Adipose tissue (tissue), 3 donors: ENCODE measurements around the gene B3GALT2. TPM values are rescaled to one million over a fixed set of nuclear protein-coding genes. Genes with fewer than 3 reads are reported as not detected.
"Not testable (repeated sequence)": the region's sequence is repeated elsewhere in the genome, so short reads cannot be mapped to it uniquely, and the experiment has no call there.

Experiments used
- H3K27ac ChIP-seq: one replicate; pipeline ENCODE4 v1.5.1; 2013; ENCODE audit warnings: low read depth, low read length
- WGBS, 3 donors: extraction: QIAGEN DNeasy Blood & Tissue Kit; methylation state at CpG; one replicate each; pipeline ENCODE4 v1.1.7; 2013; 5-methylcytosine and 5-hydroxymethylcytosine counted together
- polyA plus RNA-seq, 3 donors: library from polyadenylated mRNA; stranded (reverse); fragments of 200-250 nt; gene quantifications; one replicate each; pipeline ENCODE4 v1.2.3, GENCODE V29; 2013
- donor health status: healthy with polysubstance abuse.
- donor health status: Bipolar disorder and iron deficiency.
- donor health status: healthy.

The B3GALT2 gene
- polyA plus RNA-seq, result under 1 TPM; 0.13 to 0.79 (median 0.13) TPM

GRCh38 chr1:193185901-193186731 lies at the start of gene B3GALT2:
Gene B3GALT2 (minus strand): TSS chr1:193186613. CDS start chr1:193181562, 5,051 bp downstream.
- WGBS, 3 donors, result 26 to 46% (median 41%) methylated on average over 13 of the region's 13 CpGs
- no peak within 1 kb of the TSS for H3K27ac ChIP-seq

- no peak overlapping the region for H3K27ac ChIP-seq
- WGBS, 3 donors, result 42 to 83% (median 45%) methylated on average over 1 of the region's 1 CpG
Measured at GRCh38 chr1:193234530-193234929, 48.1 kb upstream of the B3GALT2 start.

GRCh38 chr1:193231146-193231545 lies 44.7 kb upstream of the B3GALT2 start:
- H3K27ac ChIP-seq, result not testable (repeated sequence)

- 80 to 89% (median 87%) methylated on average over 3 of the region's 3 CpGs for WGBS, 3 donors
- no peak overlapping the region for H3K27ac ChIP-seq
Measured at GRCh38 chr1:193229136-193229535, 42.7 kb upstream of the B3GALT2 start.

- WGBS, 3 donors, result 75 to 93% (median 79%) methylated on average over 8 of the region's 8 CpGs
- H3K27ac ChIP-seq, result no peak overlapping the region
Measured at GRCh38 chr1:193222056-193222615, 35.7 kb upstream of the B3GALT2 start.

- H3K27ac ChIP-seq, result no peak overlapping the region
Measured at GRCh38 chr1:193221651-193222050, 35.2 kb upstream of the B3GALT2 start.

- no peak overlapping the region for H3K27ac ChIP-seq
- 95 to 99% (median 95%) methylated on average over 4 of the region's 4 CpGs for WGBS, 3 donors
Measured at GRCh38 chr1:193219391-193219790, 33.0 kb upstream of the B3GALT2 start.

GRCh38 chr1:193216920-193217319 lies 30.5 kb upstream of the B3GALT2 start:
- 79 to 80% (median 80%) methylated on average over 8 of the region's 8 CpGs for WGBS, 3 donors
- H3K27ac ChIP-seq, result no peak overlapping the region

GRCh38 chr1:193213998-193214397 lies 27.6 kb upstream of the B3GALT2 start:
- 96 to 99% (median 97%) methylated on average over 4 of the region's 4 CpGs for WGBS, 3 donors
- no peak overlapping the region for H3K27ac ChIP-seq

GRCh38 chr1:193212637-193213036 lies 26.2 kb upstream of the B3GALT2 start:
- no peak overlapping the region for H3K27ac ChIP-seq
- WGBS, 3 donors, result 93 to 96% (median 93%) methylated on average over 2 of the region's 2 CpGs

- H3K27ac ChIP-seq, result no peak overlapping the region
- 64 to 94% (median 91%) methylated on average over 1 of the region's 1 CpG for WGBS, 3 donors
Measured at GRCh38 chr1:193211539-193211938, 25.1 kb upstream of the B3GALT2 start.

- 97 to 98% (median 98%) methylated on average over 7 of the region's 7 CpGs for WGBS, 3 donors
Measured at GRCh38 chr1:193210996-193211395, 24.6 kb upstream of the B3GALT2 start.

GRCh38 chr1:193201021-193201420 lies 14.6 kb upstream of the B3GALT2 start:
- H3K27ac ChIP-seq, result no peak overlapping the region
- 97 to 100% (median 98%) methylated on average over 2 of the region's 2 CpGs for WGBS, 3 donors

More at GRCh38 chr1:193210996-193211395, 24.6 kb upstream of the B3GALT2 start:
- H3K27ac ChIP-seq, result no peak overlapping the region

- WGBS, 3 donors, result 93 to 97% (median 97%) methylated on average over 4 of the region's 4 CpGs
- no peak overlapping the region for H3K27ac ChIP-seq
Measured at GRCh38 chr1:193199940-193200339, 13.5 kb upstream of the B3GALT2 start.

- no peak overlapping the region for H3K27ac ChIP-seq
- WGBS, 3 donors, result 96 to 99% (median 97%) methylated on average over 8 of the region's 8 CpGs
Measured at GRCh38 chr1:193192586-193192985, 6.2 kb upstream of the B3GALT2 start.

- H3K27ac ChIP-seq, result no peak overlapping the region
Measured at GRCh38 chr1:193190096-193190744, 3.8 kb upstream of the B3GALT2 start.

- H3K27ac ChIP-seq, result no peak overlapping the region
- WGBS, 3 donors, result 85 to 90% (median 86%) methylated on average over 3 of the region's 3 CpGs
Measured at GRCh38 chr1:193189442-193190095, 3.2 kb upstream of the B3GALT2 start.

- 92 to 97% (median 94%) methylated on average over 7 of the region's 7 CpGs for WGBS, 3 donors
- H3K27ac ChIP-seq, result not testable (repeated sequence)
Measured at GRCh38 chr1:193188915-193189314, 2.5 kb upstream of the B3GALT2 start.

- no peak overlapping the region for H3K27ac ChIP-seq
- WGBS, 3 donors, result 84 to 87% (median 84%) methylated on average over 1 of the region's 1 CpG
Measured at GRCh38 chr1:193187114-193187513, 701 bp upstream of the B3GALT2 start.
